Activated CD4-positive, CD25-positive, alpha-beta regulatory T cell (primary cell): Measurements from ENCODE around the gene RAB7A.

Experiments
- DNase-seq, 4 experiments: peaks; one replicate each; lab custom pipeline; 2025; lab: John Stamatoyannopoulos, UW

RAB7A gene

DNA sequence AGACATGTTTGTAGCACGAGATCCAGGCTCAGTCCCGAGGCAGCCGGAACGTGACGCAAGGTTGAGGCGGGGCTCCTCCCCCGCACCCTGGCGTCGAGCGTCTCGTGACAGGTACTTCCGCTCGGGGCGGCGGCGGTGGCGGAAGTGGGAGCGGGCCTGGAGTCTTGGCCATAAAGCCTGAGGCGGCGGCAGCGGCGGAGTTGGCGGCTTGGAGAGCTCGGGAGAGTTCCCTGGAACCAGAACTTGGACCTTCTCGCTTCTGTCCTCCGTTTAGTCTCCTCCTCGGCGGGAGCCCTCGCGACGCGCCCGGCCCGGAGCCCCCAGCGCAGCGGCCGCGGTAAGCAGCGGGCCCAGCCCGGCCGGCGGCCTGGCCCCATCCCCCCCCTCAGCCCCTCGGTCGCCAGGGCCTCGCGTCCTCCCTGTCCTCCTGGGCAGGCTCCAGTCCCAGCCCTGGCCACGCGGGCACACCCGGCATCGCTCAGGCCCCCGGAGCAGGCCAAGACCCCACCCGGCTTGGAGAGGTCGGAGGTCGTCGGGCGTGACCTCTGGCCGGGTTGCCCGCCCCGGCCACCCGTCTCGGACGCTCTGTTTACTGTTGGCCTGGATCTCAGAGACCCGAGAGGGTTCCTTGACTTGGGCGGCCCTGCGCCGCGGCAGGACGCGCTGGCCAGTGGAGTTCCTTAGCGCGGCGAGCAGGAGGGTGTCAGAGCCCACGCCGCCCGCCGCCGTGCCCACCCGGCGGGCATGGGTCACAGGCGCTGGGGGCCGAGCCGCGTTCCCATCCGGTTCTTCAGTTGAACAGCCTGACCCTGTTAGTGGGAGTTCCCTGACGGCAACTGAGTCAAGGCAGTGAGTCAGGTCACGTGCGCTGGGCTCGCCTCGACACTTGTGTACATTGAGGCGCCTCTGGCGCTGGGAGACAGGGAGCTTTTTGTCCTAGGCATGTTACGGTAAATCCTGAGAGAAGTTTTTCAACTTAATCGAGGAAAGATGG lies at the start of gene RAB7A:
Gene RAB7A (plus strand): TSS at position 161 of the 994 bp plus-strand sequence. CDS start 69,185 bp downstream, outside the sequence.
- DNase-seq, result peak; percentile 92 to 97 (median 94)

DNA sequence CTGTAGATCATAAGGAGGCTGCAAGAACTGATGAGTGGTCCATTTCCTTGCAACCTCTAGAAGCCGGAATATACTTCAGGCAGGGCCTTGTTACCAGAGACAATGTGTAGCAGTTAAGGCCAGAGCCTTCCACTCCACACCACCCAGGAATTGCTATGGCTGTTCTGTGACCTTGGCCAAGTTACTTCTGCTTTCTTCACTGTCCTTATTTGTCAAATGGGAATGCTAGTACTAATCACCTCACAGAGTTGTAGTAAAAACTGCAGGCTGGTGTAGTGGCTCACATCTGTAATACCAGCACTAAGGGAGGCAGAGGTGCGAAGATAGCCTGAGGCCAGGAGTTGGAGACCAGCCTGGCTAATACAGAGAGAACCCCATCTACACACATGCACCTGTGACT lies 46.6 kb upstream of the RAB7A start:
- no peak for DNase-seq

DNA sequence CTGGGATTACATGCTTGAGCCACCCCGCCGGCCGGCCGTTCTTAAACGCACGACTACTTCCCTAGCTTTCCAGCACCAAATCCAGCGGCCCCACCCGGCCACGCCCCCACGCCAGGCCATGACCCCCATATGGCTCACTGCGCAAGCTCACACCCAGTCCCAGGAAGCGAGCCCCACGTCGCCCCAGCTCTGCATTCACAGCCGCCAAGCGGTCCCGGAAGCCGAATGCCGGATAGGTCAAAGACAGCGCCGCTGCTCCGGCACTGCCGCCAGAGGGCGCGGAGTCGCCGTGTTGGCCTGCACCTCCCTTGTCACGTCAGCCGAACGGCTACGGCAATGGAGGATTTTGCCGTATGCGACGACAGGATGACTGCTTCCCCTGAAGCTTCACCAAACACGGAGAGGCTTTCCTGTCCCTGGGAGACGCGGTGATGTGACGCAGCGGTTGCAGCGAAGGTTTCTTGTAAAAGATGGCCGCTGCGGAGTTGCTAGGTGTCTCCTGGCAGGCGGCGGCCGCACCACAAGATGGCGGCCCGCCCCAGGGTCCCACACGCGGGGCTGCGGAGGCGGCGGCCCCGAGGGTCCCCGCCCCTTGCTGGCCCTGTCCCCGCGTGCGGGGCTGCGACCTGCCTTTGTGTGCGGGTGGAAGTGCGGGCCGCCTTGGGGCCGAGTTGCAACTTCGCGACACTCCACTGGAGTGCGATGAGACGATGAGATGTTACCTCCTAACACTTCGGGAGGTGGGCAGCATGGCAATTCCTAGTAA lies 45.2 kb upstream of the RAB7A start:
- DNase-seq, result peak; percentile 93 to 99 (median 96)

DNA sequence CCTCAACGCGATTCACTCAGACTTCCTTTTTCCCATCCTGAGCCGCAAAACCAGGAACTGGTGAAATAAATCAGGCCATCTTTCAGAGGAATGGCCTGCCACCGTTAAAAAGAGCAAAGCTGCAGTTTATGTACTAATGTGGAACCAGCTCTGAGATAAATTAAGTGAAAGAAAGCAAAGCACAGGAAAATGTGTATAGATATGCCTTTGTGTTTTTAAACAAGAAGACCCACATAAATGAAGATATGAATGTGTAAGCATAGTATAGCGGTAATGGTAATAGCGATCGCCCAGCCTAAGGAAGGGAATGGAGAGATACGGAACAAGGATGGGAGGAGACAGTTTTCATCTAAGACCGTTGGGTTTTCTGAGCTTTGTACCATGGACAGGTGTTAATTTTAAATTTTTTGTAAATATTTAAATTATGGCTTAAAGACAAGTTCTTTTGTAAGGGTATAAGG lies 44.6 kb upstream of the RAB7A start:
- DNase-seq, result no peak

DNA sequence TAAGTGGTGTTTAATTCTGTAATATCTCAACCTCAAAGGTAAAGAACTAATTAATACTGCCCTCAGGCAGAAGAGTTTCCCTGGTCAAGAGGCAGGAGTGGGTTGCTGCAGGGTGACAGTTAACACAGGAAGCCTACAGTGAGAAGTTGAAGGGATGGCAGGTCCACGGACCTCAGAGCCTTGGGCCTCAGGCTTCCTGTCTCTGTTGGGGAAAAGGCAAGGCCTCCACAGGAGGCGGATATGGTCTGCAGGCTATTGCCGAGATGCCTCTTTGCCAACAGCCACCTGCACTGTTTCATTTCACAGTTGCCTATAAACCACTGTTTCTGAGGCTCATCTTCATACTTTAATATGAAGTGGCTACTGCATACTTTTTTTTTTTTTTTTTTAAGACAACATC lies 42.0 kb upstream of the RAB7A start:
- DNase-seq, result no peak

DNA sequence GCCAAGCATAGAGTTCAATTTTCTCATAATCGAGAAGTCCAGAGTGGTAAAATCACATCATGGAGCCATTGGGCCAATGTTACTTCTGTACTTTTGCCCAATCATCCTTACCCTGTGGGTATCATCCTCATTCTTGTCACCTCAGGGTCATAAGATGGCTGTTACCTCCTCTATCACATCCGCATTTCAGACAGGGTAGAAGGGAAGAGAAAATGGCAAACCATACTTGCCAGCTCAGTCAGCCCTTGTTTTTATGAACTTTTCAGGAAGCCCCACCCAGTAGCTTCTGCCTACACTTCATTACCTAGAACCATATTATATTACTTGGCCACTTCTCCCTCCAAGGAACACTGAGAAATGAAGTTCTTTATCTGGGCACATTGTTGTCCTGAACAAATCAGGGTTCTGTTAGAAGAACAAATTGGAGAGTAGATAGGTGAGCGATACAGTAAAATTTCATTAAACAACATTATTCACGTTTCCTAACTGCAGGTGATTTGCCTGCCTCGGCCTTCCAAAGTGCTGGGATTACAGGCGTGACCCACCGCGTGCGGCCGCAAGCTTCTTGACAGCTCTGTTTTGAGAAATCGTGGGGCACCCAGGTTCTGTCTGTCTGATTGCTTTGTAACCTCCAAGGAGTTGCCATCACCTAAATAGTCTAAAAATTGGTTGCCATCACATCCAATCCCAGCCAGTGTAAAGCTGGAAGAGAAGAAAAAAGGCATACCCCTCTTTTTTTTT lies 40.8 kb upstream of the RAB7A start:
- DNase-seq, result no peak

DNA sequence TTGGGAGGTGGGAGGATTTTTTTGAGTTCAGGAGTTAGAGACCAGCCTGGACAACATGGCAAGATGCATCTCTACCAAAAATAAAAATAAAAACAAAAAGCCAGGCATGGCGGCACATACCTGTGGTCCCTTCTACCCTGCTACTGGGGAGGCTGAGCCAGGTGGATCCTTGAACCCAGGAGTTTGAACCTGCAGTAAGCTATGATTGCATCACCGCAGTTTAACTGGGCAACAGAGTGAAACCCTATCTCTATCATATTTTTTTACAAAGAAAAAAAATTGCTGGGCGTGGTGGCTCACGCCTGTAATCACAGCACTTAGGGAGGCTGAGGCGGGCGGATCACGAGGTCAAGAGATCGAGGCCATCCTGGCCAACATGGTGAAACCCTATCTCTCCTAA lies 39.5 kb upstream of the RAB7A start:
- DNase-seq, result no peak

DNA sequence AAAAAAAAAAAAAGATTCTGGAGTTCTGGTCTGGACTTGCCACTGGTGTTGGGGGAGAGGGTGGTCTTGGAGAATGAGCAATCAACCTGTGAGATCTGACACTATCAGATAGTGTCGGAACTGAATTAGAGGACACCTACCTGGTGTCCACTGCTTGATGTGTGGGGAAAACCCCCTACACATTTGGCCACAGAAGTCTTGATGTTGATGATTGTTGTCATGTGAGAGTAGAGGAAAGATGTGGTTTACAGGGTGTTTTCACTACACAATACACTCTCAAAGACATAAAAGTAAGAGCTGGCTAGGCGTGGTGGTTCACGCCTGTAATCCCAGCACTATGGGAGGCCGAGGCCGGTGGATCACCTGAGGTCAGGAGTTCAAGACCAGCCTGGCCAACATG lies 36.9 kb upstream of the RAB7A start:
- DNase-seq, result no peak

DNA sequence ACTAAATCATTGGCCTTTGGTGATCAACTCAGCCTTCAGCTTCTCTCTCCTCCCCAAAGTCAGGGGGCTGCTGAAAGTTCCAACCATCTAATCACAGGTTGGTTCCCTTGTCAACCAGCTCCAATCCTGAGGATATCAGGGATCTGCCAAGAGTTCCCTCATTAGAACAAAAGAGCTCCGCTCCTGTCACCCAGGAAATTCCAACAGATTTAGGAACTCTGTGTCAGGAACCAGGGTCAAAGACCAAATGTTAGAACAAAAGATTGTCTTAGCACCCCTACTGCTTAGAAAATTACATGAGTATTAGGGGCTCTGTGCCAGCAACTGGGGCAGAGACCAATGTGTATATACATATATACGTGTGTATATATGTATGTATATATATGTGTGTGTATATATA lies 32.3 kb upstream of the RAB7A start:
- DNase-seq, result no peak

DNA sequence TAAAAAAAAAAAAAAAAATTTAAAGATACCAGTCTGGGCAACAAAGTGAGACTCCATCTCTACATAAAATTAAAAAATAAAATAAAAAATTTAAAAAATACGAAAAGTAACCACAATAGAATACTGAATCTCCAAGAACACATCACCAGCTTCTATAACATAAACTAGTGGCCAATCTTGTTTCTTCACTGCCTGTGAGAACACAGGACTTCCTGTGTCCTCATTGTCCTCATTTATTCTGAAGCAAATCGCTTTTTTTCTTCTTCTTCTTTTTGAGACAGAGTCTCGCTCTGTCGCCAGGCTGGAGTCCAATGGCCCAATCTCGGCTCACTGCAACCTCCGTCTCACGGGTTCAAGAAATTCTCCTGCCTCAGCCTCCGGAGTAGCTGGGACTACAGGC lies 28.6 kb upstream of the RAB7A start:
- DNase-seq, result no peak

DNA sequence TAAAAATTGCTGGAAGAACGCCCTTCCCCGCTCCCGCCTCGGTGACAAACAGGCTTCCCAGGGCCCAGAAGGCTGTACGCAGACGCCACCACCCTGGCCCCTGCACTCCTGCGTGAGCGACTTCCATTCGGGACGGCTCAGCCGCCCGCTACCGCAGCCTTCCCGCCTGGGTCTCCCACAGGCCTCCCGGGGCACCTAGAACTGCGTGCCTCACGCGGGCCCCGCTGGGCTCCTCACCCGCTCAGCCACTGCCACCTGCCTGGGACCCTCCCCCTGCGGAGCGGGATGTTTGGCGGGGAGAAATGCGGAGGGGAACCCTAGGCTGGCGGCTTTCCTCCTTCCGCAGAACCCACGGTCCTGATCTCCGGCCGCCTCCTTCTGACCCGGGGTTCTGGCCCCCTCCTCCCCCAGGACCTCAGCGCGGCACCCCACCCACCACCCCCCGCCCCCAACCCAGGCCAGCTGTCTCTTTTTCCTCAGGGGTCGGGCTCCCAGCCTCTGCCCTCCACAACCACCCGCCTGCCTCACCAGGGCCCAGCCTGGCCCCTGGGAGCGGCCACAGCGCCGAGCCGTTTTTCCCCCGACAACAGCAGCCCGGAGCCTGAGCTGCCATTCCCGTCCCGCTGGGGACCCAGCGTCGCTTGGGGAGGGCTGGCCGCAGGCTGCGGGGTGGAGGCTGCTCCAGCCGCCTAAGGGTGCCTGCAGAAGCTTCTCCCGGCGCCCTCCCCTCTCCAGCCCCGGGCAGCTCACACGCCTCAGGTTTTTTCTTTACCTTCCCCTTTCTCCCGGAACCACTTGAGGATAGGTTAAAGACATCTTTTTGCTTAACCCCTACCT lies 27.6 kb upstream of the RAB7A start:
- DNase-seq, result no peak

DNA sequence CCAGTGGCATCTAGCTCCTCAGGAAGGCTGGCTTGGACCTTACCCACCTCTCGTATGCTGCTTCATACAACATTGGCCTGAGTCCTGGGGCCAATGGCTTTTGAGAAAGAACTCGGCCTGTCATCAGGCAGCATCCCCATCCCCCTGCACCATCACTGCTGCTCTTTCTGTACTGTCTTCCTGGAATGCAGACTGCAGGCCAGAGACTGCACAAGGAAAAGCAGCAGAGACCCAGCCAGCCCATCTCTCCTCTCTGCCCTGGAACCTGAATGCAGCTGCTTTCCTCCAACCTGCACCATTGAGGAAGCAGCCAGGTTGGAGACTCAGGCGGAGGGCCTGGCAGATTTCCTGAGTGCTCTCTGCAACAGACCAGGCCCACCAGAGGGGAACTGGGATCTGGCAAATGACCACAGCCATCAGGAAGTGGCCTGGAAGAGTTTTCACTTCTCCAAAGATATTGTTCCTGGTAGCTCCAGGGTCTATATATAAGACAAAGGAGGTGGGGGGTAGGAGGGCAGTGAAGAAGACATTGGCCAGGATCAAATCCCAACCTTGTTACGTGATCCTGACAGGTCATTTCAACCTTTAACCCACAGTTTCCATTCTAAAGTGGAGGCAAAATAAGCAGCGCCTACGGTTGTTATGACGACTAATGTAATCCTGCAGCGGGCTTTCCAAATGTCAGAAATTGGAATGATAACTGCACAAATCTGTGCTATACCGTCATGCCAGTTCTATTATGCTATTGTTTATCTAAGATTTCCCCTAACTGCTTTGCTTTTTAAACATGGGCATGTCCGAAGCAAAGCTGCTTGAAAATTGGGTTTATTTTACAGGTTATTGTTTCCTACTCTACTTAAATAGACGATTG lies 24.4 kb upstream of the RAB7A start:
- DNase-seq, result no peak

DNA sequence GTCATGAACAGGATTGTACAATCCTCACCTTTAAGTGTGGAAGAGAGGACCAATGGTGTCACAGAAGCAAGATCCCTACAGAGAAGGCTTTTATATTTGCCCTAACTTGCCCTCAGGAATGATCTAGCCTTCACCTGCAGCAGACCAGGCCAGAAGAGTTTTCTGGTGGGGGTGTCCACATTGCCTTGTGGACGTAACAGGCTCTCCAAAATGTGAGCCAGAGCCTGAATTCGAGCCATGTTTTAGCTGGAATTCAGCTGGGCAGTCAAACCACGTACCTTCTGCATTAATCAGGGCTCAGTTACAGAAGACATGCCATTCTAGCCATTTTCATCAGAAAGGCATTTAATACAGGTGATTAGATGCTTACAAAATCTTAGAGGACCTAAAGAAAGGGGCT lies 23.6 kb upstream of the RAB7A start:
- DNase-seq, result no peak

DNA sequence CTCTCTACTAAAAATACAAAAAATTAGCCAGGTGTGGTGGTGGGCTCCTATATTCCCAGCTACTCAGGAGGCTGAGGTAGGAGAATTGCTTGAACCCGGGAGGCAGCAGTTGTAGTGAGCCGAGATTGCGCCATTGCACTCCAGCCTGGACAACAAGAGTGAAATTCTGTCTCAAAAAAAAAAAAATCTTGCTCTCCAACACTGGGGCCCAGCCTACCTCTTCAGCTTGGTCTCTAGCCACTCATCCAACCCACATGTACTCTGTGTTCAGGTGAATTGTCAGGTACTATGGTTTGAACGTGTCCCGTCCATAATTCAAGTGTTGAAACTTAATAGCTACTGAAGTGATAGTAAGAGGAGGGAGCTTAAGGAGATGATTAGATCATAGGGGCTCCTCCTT lies 22.4 kb upstream of the RAB7A start:
- no peak for DNase-seq

DNA sequence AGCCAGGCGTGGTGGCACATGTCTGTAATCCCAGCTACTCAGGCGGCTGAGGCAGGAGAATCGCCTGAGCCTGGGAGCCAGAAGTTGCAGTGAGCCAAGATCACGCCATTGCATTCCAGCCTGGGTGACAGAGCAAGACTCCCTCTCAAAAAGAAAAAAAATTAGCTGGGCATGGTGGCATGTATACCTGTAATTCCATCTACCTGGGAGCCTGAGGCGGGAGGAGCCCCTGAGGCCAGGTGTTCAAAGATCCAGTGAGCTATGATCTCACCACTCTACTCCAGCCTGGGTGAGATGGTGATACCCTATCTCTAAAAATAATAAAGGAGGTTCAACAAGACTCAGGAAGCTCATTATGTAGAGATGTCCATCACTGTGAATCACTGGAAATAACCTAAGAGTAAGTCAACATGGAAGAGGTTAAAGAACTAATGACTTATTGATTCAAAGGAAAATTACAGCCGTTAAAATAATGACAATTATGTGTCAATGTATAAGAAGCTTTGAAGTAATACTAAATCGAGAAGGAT lies 19.8 kb upstream of the RAB7A start:
- DNase-seq, result no peak

DNA sequence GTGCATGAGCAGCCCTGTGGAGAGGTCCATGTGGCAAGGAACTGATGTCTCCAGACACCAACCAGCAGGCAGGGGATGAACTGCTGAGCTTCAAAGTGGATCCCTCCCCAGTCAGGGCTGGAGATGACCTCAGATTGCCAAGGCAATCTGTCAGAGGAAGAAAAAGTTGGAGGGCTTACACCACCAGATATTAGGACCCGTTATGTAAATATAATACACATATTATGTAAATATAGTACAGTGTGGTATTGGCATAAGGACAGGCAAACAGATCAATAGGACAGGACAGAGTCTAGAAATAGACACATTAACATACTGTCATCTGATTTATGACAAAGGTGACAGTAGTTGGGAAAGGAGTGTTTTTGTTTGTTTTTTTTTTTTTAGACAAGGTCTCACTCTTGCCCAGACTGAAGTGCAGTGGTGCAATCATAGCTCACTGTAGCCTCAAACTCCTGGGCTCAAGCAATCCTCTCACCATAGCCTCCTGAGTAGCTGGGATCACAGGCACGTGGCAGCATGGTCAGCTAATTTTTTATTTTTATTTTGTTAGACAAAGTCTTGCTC lies 18.0 kb upstream of the RAB7A start:
- DNase-seq, result no peak

DNA sequence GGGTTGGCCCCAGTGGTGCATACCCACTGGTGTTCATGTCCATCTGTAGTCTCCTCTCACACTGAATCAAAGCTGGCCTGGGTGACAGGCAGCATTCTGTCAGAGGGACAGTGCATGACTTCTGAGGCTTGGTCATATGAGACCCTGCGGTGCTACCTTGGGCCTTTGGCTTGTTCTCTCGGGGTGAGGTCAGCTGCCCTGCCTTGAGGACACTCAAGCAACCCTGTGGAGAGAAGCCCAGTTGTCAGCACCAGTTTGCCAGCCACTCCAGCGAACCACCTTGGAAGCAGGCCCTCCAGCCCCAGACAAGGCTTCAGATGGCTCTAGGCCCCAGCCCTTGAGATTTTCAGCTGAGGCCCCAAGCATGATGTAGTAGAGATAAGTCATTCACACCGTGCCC lies 16.9 kb upstream of the RAB7A start:
- no peak for DNase-seq

DNA sequence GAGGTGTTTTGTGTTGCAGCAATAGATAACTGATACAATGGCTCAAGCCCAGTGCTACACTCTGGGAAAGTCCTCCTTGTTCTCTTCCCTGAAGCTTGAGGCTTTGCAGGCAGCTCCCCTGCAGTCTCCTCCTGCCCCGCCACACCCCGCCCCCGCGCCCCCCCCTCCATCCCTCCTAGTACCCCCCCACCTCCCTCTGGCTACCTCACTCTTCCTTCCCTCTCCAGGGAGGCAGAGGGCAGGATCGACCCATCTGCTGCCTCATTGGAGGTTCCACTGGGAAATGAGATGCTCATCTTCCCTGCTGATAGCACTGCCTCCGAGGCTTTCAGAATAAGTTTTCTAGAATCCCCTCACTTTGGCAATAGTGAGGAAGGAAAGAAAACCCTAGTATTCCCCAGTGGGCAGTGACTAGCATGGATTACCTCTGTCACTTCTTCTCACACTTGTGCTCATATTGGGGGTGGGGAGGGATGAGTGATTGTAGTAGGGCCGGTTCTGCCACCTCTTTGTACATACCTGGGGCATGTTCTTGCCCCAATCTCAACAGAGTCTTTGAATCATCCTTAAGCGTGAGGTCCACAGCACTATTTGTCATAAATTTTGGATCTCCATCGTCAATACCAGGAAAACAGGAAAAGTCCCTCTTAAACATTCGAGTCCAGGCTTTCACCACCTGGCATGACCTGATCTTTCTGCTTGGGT lies 16.3 kb upstream of the RAB7A start:
- DNase-seq, result no peak

DNA sequence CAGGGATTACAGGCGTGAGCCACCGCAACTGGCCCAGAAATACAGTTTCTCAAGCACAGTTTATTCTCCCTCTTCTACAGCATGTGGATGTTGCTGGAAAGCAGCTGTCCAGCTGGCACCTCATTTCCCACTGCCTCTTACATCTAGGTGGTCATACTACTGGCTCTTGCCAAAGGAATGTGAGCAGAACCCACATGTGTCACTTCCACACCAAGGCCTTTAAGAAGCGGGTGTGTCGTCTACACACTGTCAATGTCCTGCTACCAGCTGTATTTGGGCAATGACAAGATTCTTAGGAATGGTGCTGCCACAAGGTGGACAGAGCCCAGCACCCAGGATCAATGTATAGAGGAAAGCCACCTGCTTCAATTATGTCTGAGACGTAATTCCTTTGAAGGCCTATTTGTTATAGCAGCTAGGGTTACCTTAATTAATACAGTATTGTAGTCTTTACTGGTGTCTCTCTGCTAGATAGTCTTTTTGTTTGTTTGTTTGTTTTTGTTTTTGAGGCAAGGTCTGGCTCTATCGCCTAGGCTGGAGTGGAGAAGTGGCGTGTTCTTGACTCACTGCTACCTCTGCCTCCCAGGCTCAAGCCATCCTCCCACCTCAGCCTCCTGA lies 15.1 kb upstream of the RAB7A start:
- no peak for DNase-seq
